Measurements from ENCODE around the gene EIPR1.

Gene EIPR1

DNA sequence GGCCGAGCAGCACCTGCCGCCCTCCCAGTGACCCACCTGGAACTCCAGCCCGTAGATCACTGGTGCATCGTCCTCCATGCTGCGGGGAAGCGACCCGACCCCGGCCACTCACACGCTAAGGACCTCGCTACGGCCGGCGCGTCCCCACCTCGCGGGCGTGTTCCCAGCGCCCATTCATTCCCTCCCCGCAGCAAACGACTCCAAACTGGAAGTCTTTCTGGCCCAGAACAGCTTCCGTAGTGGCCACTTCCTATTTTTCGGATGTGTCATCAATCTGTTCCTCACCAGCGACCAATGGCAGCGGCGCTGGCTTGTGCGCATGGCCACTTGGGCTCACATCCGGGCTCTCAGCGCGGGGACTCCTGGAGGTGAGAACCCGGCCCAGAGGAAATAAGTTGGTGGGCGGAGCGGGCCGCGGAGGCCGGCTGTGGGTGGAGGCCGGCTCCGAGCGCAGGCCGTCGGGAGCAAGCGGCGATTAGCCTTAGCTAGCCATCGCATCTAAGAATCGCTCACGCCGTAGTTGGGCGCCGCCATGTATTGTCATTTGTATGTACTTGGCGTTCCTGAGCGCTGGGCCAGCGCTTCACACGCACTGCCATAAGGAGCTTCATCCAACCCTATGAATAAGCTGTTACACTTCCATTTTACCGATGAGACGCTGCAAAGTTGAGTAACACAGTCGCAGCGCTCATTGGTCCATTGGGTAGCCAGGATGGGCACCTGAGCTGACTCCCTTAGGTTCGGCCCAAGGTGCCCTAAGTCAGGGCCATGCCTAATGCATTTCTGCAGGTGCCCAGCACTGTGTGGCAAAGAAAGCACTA is at the start of gene EIPR1:
Gene EIPR1, minus strand, starts transcription at position 207 of the 821 bp plus-strand sequence. Its CDS starts 129 bp downstream, at position 78.
- peak; percentile 100 for DNase-seq

DNA sequence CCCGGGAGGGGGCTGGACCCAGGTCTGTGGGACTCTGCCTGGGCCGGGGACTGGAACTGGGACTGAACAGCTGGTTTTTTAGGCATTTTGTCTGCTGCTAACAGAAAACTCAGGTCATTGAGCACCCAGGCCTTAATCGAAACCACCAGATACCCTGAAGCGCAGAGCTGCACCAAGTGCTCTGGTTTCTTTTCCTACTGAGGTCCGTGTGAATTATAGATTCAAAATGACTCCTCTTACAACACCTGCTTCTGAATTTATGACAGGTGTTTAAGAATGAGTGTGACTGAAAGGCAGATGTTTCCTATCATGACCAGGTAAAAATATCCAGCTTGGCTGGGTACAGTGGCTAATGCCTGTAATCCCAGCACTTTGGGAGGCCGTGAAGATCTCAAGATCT is 49.7 kb upstream of the EIPR1 start:
- DNase-seq, result no peak

DNA sequence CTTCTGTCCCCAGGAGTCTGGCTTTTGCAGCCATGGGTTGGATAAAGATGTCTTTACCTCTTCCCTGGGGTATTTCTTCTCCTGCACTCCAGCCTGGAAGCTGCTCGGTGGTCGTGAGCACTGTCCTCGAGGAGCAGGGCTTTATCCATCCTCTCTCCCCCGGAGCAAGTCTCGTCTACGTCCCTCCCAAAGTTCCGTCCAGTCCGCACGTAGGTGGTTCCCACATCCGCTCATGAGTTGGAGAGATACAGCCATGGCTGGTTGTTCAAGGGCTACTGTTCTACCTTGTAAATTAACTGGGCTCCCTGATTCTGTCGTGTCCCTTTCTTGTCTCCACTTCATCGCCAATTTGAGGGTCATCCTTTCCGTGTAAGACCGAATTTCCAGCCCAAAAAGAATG is 49.0 kb upstream of the EIPR1 start:
- DNase-seq, result no peak

DNA sequence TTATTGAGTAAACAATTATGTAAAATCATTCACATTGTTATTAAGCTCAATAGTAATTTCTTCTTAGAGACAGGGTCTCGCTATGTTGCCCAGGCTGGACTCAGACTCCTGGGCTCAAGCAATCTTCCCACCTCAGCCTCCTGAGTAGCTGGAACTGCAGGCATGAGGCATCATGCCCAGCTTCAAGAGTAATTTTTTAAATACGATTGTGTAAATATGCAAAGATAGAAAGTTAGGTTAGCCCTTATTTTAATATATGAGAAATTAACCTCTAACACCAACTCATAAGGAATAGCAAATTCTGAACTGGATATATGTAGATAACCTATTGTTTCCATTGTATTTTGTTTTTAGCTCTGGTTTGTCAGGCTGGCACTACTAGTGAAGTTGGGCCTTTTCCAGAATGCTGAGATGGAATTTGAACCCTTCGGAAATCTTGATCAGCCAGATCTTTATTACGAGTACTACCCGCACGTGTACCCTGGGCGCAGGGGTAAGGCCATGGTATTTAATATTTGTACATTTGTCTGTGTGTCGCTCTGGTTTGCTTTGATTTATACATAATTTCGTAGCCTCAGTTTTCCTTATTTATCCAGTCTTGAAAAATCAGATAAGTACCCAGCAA is 46.7 kb upstream of the EIPR1 start:
- DNase-seq, result no peak

DNA sequence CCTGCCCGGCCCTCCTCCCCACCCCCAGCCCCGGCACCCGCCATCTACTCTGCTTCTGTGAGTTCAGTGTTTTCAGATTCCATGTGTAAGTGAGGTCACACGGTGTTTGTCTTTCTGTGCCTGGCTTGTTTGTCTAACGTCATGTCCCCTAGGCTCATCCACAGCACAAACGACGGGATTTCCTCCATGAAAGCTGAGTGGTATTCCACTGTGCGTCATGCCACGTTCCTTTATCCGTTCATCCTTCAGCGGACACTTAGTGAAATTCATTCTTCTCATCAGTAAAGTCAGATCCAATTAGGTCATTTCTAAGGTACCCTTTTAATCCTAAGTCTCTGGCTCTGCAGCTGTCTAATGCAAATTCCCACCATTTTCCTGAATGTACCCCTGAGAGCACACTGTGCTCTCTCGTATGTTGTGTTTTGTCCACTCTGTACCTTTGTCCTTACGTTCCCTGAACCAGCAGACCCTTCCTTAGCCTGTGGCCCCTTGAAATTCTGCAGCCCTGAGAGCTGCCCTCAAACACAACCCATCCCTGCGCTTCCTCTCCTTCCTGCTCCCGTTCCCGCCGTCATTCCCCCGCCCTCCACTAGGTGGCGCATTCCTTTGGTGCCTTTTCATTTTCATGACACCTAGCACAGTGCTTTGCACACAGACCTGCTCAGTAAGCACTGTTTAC is 46.0 kb upstream of the EIPR1 start:
- DNase-seq, result peak; percentile 59

DNA sequence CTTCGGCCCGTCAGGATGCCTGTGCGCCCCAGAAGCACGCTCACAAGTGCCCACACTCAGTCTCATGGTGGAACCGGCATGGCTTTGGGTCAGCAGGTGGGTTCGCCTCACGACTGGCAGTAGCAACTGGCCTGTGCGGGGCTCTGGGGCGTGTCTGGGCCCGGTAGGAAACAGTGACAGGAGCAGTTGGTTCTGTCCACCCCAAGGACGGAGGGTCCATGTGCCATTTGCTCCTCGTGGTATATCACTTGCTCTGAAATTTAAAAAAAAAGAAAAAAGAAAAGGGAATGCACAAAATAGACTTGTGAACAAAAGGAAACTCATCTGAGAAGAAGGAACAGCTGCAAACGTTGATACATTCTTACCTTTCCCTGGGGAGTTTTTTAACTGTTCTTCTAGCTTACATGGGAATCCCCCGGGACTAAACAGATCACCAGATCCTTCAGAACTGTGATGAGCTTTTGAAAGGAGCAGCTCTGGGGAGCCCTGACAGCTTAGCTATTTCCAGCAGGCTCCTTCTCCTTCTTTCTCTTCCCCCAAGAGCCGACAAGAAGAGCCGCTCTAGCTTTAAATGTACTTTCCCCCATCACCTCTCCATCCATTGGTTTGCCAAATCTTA is 44.7 kb upstream of the EIPR1 start:
- no peak for DNase-seq

DNA sequence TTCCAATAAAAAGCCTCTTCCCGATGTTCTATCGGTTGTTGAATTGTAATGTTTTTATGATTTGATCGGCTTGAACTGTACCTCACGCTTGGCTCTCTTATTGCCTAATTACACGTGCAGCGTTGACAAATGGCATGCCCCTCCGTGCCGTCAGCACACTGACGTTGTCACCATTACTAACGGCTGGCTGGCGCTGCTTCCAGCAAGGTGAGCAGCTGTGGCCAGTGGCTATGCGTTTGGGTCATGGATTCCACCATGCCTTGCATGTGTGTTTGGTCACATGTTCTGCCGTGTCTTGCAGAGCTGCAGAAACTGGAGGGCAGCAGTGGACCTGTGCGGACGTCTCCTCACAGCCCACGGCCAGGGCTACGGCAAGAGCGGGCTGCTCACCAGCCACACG is 44.0 kb upstream of the EIPR1 start:
- DNase-seq, result no peak

DNA sequence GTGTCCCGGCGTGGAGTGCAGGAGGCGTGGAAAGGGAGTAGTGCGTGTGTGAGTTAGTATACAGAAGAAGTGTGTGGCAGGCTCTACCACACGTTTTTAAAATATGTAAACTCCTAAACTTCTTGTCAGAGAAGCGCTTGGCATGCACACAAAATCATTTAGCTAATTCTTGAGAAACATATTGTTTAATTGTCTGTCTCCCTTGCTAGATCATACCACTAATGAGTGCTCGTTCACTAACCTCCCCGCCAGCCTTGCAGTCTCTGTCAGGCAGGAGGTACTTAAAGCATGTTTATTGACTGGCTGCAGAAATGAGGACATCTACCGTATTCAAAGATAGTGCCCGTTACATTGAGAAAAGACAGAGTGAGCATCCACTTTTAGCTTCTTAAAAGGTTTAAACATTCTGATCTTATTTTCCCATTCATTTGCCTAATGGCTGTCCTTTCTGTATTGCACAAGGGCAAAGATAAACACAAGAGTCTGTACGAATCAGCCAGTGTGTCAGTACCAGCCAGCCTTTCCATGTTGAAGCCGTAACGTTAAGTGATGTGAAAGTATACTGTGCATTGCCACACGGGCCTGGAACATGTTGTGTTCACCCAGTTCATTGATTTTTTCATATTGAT is 43.3 kb upstream of the EIPR1 start:
- no peak for DNase-seq

DNA sequence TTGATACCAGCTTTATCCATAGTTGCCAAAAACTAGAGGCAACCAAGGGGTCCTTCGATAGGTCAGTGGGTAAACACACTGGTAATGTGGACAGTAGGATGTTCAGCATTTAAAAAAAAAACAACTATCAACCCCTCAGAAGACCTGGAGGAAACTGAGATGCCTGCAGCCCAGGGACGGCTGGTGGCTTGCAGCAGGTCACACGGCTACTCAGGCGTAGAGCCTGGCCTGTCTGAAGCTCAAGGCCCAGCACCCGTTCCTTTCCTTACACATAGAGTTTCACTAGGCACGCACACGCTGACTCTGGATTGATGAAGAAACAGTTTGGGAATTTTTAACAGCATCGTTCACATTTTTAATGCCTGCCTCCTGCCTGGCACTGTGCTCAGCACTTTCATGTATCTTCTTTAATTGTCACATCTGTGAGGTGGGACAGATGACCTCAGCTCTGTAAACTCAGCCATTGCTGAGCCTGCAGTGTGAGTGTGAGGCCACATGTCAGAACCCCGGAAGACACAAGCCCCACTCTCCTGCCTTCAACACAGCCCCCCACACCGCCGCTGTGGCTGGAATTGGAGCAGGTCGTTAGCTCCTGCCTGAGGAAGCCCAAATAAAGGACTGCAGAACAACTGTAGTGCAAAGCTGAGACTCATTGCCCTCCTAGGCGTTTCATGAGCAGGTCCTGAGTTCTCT is 42.6 kb upstream of the EIPR1 start:
- DNase-seq, result no peak

DNA sequence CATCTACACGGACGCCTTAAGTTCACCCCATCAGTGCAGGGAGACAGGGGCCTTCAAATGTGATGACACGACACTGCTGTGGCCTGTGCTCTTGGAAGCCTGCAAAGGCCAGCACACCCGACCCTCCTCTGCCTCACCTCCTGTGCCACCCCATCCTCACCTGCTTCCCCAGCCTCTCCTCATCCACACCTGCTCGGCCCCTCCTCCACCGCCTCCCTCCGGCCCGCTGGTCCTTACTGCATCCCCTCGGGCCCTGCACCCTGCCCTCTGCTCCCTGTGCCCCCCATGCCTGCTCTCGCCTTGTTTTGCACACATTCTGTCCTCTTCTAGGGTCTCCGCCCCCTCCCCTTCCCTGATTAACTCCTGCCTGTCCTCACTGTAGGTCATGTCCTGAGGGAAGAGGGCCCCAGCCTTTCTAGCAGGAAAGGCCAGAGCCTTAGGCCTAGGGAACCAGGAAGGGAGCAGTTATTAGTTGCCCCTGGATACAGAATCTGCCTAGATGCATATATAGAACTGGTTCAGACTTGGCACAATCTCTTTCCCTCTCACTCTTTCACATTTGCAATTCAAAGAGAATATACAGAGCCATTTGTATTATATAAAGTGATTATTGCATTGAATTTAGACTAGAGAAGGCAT is 41.3 kb upstream of the EIPR1 start:
- DNase-seq, result no peak

DNA sequence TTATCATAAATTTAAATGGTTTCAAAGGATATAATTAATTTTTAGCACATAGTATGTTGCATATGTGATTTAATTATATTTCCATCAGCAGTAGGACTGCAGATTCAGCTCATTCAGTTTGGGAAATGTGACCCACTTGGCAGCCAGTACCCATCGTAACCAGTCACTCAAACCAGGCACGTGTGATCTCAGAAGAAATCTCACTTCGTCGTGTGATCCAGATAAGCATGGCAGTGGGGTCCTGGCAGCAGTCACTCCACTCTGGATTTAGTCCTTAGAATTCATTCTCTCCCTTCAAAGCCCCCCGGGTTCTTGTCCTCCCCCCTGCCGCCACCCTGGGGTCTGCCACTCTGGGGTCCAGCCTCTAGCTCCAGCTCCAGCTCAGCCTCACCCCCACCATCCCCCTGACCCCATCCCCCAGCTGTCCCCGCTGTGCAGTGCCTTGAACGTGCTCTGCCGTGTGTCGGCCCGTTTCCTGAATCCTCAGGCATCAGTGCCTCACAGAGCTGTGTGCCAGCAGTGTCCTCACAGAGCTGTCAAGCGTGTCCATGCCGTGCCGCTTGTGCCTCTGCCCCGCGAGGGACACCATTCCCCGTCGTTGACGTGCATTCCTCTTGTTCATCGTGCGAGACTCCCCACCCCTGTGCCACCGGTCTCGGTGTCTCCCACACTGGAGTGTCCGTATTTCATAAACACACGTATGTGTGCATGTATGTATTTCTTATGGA is 36.7 kb upstream of the EIPR1 start:
- DNase-seq, result no peak

DNA sequence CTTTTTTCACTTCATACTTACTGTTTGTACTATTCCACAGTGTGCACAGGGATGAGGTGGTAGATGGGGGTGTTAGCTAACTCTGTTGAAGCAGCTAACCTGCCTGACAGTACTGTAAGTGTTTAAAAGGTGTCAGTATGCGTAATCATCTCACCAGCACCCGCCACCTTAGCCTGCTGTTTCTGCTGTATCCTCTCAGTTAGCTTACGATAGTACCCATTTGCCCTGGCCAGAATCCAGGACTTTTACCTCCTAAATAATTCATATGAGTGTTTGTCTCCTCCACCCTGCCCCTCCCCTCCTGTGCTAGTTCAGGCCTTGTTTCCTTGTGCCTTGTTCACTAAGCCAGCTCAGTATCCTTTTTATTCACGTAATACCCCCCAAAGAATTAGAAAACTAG is 36.1 kb upstream of the EIPR1 start:
- peak; percentile 35 for DNase-seq

DNA sequence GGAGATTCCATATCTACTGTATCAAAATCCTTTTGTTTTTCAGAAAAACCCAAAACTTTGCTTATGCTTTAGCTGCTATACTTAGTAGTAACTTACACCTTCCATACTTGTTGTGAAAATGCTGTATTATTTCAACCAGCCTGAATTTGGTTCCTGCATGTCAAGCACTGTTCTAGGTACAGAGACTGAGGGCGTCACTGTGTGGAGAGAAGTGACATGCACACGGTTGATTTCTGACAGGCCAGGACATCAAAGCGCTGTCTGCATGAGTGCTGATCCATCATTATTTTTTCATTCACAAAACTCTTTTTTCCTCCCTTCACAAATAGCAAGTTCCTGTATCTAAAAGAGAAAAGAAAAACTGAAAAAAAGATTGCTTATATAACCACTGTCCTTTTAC is 33.5 kb upstream of the EIPR1 start:
- no peak for DNase-seq

DNA sequence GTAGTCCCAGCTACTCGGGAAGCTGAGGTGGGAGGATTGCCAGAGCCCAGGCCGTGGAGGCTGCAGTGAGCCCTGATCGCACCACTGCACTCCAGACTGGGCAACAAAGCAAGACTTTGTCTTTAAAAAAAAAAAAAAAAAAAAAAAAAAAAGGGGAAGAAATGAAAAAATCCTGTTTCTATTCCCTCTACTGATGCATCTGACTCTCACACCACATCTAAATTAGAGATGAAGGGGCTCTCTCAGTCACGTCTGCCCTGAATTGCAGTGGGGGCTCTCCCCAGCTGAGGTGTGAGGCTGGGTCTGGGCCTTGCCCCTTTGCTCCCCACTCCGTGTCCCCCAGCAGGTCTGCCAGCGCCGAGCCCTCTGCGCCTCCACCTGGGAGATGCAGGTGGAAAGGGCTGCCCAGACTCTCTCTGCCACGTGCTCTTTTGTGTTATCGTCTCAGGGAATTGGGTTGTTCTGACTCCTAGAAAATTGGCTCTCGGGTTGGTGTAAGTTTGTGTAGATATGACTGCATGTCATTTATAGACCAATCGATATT is 32.1 kb upstream of the EIPR1 start:
- no peak for DNase-seq

DNA sequence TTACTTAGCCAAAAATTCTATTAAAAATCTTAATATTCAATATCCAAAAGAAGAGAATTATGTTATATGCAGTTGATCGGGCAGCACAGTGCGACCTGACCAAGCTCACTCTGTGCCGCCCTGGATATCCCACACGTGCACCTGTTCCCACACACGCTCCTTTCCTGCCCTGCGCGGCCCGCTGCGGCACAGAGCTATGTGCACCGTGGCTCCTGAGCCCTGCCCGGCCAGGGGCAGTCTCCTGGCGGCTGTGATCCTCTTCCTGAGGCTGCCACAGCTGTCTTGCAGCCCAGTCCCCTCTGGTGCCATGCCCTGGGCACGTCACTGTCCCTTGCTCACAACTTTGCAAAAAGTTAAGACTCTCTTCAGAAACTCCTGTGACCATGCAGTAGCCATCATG is 31.2 kb upstream of the EIPR1 start:
- DNase-seq, result no peak

DNA sequence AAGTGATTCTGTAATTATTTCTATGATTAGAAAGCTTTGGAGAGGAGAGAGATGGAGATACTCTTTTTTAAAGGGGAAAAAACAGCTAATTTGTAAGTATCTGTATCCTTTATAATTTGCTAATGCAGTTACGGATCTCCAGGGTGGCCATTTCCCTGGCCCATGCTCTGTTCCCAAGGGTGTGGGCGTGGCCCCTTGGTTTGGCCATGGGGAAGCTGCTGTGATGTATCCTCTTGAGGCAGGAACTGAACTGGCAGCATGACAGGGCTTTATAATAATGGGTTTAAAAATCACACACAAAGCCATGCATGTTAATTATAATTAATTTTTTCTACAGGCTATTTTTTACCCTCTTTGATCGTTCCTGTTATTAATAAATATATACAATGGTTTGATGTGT is 28.9 kb upstream of the EIPR1 start:
- no peak for DNase-seq

DNA sequence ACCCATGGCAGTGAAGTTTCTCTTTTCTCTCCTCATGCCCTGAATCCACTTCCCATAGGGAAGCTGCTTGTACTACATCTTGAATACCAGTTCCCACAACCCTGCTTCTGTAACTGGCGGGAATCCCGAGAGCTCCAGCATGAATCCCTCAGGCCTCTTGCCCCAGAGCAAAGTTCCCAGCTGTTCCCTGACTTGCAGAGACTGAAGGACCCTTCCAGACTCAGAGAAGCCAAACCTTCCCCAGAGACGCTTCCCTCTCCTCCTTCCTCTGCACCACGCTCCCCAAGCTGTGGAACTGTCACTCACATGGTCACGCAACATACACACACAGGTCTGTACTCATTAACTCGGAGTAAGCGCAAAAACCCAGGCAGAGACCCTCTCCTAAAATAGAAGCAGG is 28.3 kb upstream of the EIPR1 start:
- DNase-seq, result no peak

DNA sequence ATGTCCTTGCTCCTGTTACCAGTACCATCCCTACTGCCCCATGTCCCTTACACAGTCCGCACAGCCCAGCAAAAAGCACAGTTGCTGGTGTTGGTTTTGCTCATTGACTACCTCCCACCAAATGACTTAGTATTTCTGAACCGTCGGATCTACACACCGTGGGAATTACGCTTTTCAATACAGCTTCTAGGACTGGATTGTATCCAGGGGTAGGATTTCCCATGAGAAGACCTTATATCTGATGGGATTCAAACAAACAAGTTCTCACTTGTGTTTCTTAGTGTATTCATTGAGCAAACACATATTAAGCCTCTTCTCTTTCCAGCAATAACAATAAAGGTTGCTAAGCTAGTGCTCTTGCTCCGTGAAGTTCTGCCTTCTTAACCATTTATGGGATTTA is 27.7 kb upstream of the EIPR1 start:
- DNase-seq, result no peak

DNA sequence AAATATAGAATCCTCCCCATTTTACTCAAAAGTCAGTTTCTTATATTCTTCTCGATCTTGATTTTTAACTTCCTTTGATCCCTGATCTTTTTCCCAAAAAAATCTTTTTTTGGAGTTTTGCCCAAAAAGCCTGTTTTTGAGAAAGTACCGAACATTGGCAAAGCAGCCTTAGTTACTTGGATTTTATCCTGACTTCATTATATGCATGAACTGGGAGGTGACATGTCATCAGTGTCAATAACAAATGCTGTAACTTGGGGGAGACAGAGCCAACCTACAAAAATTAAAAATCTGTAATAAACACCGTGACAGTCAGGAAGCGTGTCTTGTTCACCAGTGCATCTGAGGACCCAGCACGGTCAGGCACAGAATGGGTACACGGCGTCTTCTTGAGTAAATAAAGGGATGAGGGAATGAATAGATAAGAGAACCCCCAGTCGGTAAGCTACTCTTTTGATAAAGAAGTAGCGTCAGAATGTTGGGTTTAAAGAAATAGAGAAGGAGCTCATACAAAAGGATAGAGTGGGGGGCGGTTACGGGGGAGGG is 26.8 kb upstream of the EIPR1 start:
- no peak for DNase-seq

DNA sequence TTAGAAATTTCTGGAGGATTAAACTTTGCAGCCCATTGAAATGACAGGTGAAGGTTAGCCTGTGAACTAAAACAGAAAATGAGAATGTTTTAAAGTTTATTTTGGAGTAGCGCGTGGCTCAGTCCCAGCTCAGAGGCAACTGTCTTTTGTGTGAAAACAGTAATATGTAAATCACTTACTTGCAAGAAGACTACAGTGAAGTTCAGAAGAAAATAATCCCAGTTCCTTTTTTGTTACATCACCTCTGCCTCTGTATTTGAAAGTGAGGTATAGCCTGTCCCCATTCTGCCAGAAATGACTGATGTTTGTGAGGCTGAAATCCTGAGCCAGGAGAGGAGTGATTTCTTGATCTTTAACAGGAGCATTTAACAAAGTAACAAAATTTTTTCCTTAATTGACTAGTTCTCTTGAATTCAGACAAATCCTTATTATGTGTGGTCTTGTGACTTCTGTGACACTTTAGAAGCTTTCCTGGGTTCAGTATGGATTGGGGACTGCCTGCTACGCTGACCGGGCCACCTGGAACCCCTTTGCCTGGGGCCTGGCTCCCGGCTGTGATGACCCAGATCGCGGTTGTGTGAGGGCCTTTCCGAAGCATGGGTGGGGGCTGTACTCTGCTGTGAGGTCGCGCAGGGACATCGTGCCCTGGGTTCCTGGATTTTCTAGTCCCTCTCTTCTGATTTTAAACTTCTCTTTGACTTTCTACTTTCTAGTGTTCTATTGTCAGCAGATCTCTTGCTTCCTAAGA is 26.1 kb upstream of the EIPR1 start:
- no peak for DNase-seq

Measured in NCI-H345 (cell line).